SK-N-MC (cell line): Measurements from ENCODE around the gene UGT1A9.

Experiments
- EZH2 ChIP-seq: fragments of 200-600 bp; sonication (generic); IDR thresholded peaks from one replicate; pipeline ENCODE4 v1.6.1; 2017; ENCODE audit warnings: antibody characterized with exemption
- POLR2AphosphoS5 ChIP-seq: IDR thresholded peaks from 2 replicates; pipeline ENCODE4 v1.6.1; 2012; ENCODE audit warnings: mild to moderate bottlenecking, low read depth, low read length, borderline replicate concordance

DNA sequence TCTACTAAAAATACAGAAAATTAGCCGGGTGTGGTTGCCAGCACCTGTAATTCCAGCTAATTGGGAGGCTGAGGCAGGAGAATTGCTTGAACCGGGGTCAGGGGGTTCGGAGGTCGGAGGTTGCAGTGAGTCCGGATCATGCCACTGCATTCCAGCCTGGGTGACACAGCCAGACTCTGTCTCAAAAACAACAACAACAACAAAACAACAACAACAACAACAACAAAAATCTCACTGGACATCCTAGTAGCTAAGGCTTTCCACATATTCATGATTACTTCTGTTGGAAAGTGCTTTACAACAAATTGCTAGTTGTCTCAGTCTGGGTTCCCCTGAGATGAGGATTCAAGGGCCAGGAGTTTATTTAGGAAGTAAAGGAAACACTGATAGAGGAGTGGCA, 102.2 kb downstream of the UGT1A9 start:
- TF ChIP-seq POLR2AphosphoS5 (no peak), EZH2 (no peak)
